Chondrocyte (in vitro differentiated cells): ENCODE data around the gene HOXB6. TPM values are rescaled to one million over a fixed set of nuclear protein-coding genes. Genes with fewer than 3 reads are reported as not detected.

Experiments used
- DNase-seq: peaks from one replicate; pipeline ENCODE4 v3.0.0; 2021; ENCODE audit warnings: mixed read lengths, low spot score
- H3K27ac Mint-ChIP-seq: one replicate; pipeline ENCODE4 v1.8.0; 2021; ENCODE audit warnings: mild to moderate bottlenecking, moderate library complexity, mixed read lengths; ENCODE audit not compliant: unreplicated experiment
- H3K27me3 Mint-ChIP-seq: 2 replicates; pipeline ENCODE4 v1.8.0; 2021; ENCODE audit warnings: low read depth, mixed read lengths
- H3K36me3 Mint-ChIP-seq: 2 replicates; pipeline ENCODE4 v1.8.0; 2021; ENCODE audit warnings: low read depth, mixed read lengths
- H3K4me1 Mint-ChIP-seq: 2 replicates; pipeline ENCODE4 v1.8.0; 2021; ENCODE audit warnings: low read depth, mild to moderate bottlenecking, mixed read lengths
- H3K4me3 Mint-ChIP-seq: one replicate; pipeline ENCODE4 v1.8.0; 2021; ENCODE audit warnings: mild to moderate bottlenecking, moderate library complexity, mixed read lengths; ENCODE audit not compliant: unreplicated experiment
- H3K9me3 Mint-ChIP-seq: 2 replicates; pipeline ENCODE4 v1.8.0; 2021; ENCODE audit warnings: low read depth, mixed read lengths
- CTCF ChIP-seq: fragments of 200-600 bp; sonication (generic); IDR thresholded peaks from 2 replicates; pipeline ENCODE4 v1.5.0; 2021; ENCODE audit warnings: antibody characterized with exemption, mild to moderate bottlenecking, moderate library complexity
- total RNA-seq: library from RNA; stranded (reverse); gene quantifications from 3 replicates; pipeline ENCODE4 v1.2.1, GENCODE V29; 2021

Gene HOXB6
- total RNA-seq, 1 donor from 2014 or later, result not detected

- H3K4me3 Mint-ChIP-seq, result no peak overlapping the region
- H3K9me3 Mint-ChIP-seq, result no peaks in the 10 kb centered on the region
- peaks cover 5% of the 10 kb centered on the region for H3K36me3 Mint-ChIP-seq
- no peak for DNase-seq
- no peak for TF ChIP-seq CTCF
- peaks cover 81% of the 10 kb centered on the region for H3K27me3 Mint-ChIP-seq
- no peak overlapping the region for H3K27ac Mint-ChIP-seq
- peaks cover 10% of the 10 kb centered on the region for H3K4me1 Mint-ChIP-seq
Observed at GRCh38 chr17:48623583-48623982, 18.8 kb upstream of the HOXB6 start.

- no peak overlapping the region for H3K4me3 Mint-ChIP-seq
- peaks cover 5% of the 10 kb centered on the region for H3K36me3 Mint-ChIP-seq
- H3K27ac Mint-ChIP-seq, result no peak overlapping the region
- H3K4me1 Mint-ChIP-seq, result peaks cover 15% of the 10 kb centered on the region
- DNase-seq, result no peak
- no peaks in the 10 kb centered on the region for H3K9me3 Mint-ChIP-seq
- H3K27me3 Mint-ChIP-seq, result peaks cover 80% of the 10 kb centered on the region
- TF ChIP-seq CTCF, result no peak
Observed at GRCh38 chr17:48622857-48623256, 18.1 kb upstream of the HOXB6 start.

GRCh38 chr17:48621410-48622392, 16.9 kb upstream of the HOXB6 start:
- Mint-ChIP-seq H3K4me3 (no peak overlapping the region), H3K27me3 (peaks cover 81% of the 10 kb centered on the region), H3K9me3 (no peaks in the 10 kb centered on the region), H3K27ac (no peak overlapping the region), H3K36me3 (peaks cover 5% of the 10 kb centered on the region), H3K4me1 (peaks cover 15% of the 10 kb centered on the region)
- no peak for TF ChIP-seq CTCF
- DNase-seq, result no peak

GRCh38 chr17:48620461-48621139, 15.8 kb upstream of the HOXB6 start:
- H3K27ac Mint-ChIP-seq, result no peak overlapping the region
- DNase-seq, result no peak
- H3K4me1 Mint-ChIP-seq, result peaks cover 10% of the 10 kb centered on the region
- no peak overlapping the region for H3K4me3 Mint-ChIP-seq
- no peak for TF ChIP-seq CTCF
- peaks cover 5% of the 10 kb centered on the region for H3K36me3 Mint-ChIP-seq
- H3K9me3 Mint-ChIP-seq, result no peaks in the 10 kb centered on the region
- peaks cover 85% of the 10 kb centered on the region for H3K27me3 Mint-ChIP-seq

- H3K27ac Mint-ChIP-seq, result no peak overlapping the region
- TF ChIP-seq CTCF, result no peak
- no peak overlapping the region for H3K4me3 Mint-ChIP-seq
- H3K9me3 Mint-ChIP-seq, result no peaks in the 10 kb centered on the region
- peaks cover 7% of the 10 kb centered on the region for H3K4me1 Mint-ChIP-seq
- H3K27me3 Mint-ChIP-seq, result peaks cover 88% of the 10 kb centered on the region
- H3K36me3 Mint-ChIP-seq, result peaks cover 5% of the 10 kb centered on the region
- no peak for DNase-seq
Observed at GRCh38 chr17:48619826-48620449, 15.2 kb upstream of the HOXB6 start.
